CD4-positive, alpha-beta T cell treated with Interleukin-10 for 1 hour (primary cell): Measurements from ENCODE around the gene ARPC2.
A peak's percentile ranks its signal among the peaks of the same experiment; 100 is the strongest.

Experiments
- DNase-seq: peaks from one replicate; pipeline ENCODE4 v3.0.0-alpha.2; 2020

The ARPC2 gene

GRCh38 chr2:218256612-218257350, 39.8 kb downstream of the ARPC2 start:
- DNase-seq, result no peak

GRCh38 chr2:218257390-218257981, 40.5 kb downstream of the ARPC2 start:
- DNase-seq, result peak; percentile 83

GRCh38 chr2:218259099-218259961, 42.3 kb downstream of the ARPC2 start:
- DNase-seq, result no peak

- DNase-seq, result no peak
Measured at GRCh38 chr2:218260166-218260565, 43.2 kb downstream of the ARPC2 start.

GRCh38 chr2:218260742-218261422, 43.9 kb downstream of the ARPC2 start, which contains the start of gene GPBAR1:
GPBAR1 (plus strand) TSS chr2:218261015; CDS start chr2:218262725, 1,710 bp downstream.
- DNase-seq, result no peak

- DNase-seq, result no peak
Measured at GRCh38 chr2:218261423-218262236, 44.6 kb downstream of the ARPC2 start.

- DNase-seq, result no peak
Measured at GRCh38 chr2:218262237-218262600, 45.2 kb downstream of the ARPC2 start.

GRCh38 chr2:218262631-218263586, 45.9 kb downstream of the ARPC2 start:
- DNase-seq, result no peak

GRCh38 chr2:218263817-218264641, 47.0 kb downstream of the ARPC2 start:
- DNase-seq, result peak; percentile 30

GRCh38 chr2:218264773-218265561, 48.0 kb downstream of the ARPC2 start:
- no peak for DNase-seq

GRCh38 chr2:218265626-218266025, 48.6 kb downstream of the ARPC2 start:
- DNase-seq, result no peak

GRCh38 chr2:218266316-218266979, 49.5 kb downstream of the ARPC2 start:
- no peak for DNase-seq

- DNase-seq, result no peak
Measured at GRCh38 chr2:218267259-218267658, 50.3 kb downstream of the ARPC2 start.

- peak; percentile 100 for DNase-seq
Measured at GRCh38 chr2:218269900-218270720, 53.1 kb downstream of the ARPC2 start, which contains the start of the genes AAMP and PNKD. AAMP (minus strand) TSS chr2:218270137; CDS start chr2:218270086, 51 bp downstream. PNKD (plus strand) TSS chr2:218270519; CDS start chr2:218270536, 17 bp downstream.

- no peak for DNase-seq
Measured at GRCh38 chr2:218270721-218271486, 53.9 kb downstream of the ARPC2 start.

GRCh38 chr2:218271487-218271797, 54.5 kb downstream of the ARPC2 start:
- no peak for DNase-seq
